ENCODE data around the gene RILP.
"Not testable (repeated sequence)": the region's sequence is repeated elsewhere in the genome, so short reads cannot be mapped to it uniquely, and the experiment has no call there.

The RILP gene

GRCh38 chr17:1673041-1673785 is 23.5 kb upstream of the RILP start:
- H2BK5ac ChIP-seq (ENCODE audit: low read length), result no peak overlapping the region
- H3K27ac ChIP-seq (ENCODE audit: low read depth, low read length), result no peak overlapping the region
- peaks cover 2% of the 10 kb centered on the region for H3K79me2 ChIP-seq (ENCODE audit: control insufficient read depth, insufficient read depth, low read length)
- H3K23ac ChIP-seq (ENCODE audit: low read length), result no peak overlapping the region
- no peak overlapping the region for H3K56ac ChIP-seq (ENCODE audit: low read length)
- no peak overlapping the region for H3K18ac ChIP-seq (ENCODE audit: low read length)
- no peak overlapping the region for H3K4me3 ChIP-seq (ENCODE audit: low read length)
- H3K9ac ChIP-seq (ENCODE audit: low read length), result no peak overlapping the region
- H2AK5ac ChIP-seq (ENCODE audit: low read length), result no peak overlapping the region
- no peaks in the 10 kb centered on the region for H3K4me1 ChIP-seq (ENCODE audit: control insufficient read depth, low read depth, low read length)
- peaks cover 6% of the 10 kb centered on the region for H3K79me1 ChIP-seq (ENCODE audit: low read length)
- no peak overlapping the region for H4K8ac ChIP-seq (ENCODE audit: low read depth, low read length)
- no peak overlapping the region for H3K4me2 ChIP-seq (ENCODE audit: low read length)
- no peak for DNase-seq
- no peak overlapping the region for H3K4ac ChIP-seq (ENCODE audit: low read depth, low read length)
- H3K27me3 ChIP-seq (ENCODE audit: insufficient read depth, low read length, poor library complexity), result no peaks in the 10 kb centered on the region
- no peak overlapping the region for H2BK15ac ChIP-seq (replicated peaks; ENCODE audit: low read depth)
- peaks cover 37% of the 10 kb centered on the region for H3K36me3 ChIP-seq (ENCODE audit: control insufficient read depth, insufficient read depth, low read length)
- no peak overlapping the region for H4K5ac ChIP-seq (ENCODE audit: low read length)
- no CpG with 5 or more reads among the region's 26 CpGs for WGBS (ENCODE audit: extremely low coverage, insufficient coverage, low lambda C conversion rate)
- H2BK120ac ChIP-seq (ENCODE audit: low read depth, low read length), result no peak overlapping the region

- H3K23ac ChIP-seq (ENCODE audit: low read length); H4K5ac ChIP-seq (ENCODE audit: low read length); H3K9ac ChIP-seq (ENCODE audit: low read length); H2BK120ac ChIP-seq (ENCODE audit: low read depth, low read length); H3K79me2 ChIP-seq (ENCODE audit: control insufficient read depth, insufficient read depth, low read length); H3K27me3 ChIP-seq (ENCODE audit: insufficient read depth, low read length, poor library complexity); DNase-seq; H3K27ac ChIP-seq (ENCODE audit: low read depth, low read length); H3K4me2 ChIP-seq (ENCODE audit: low read length); H3K56ac ChIP-seq (ENCODE audit: low read length); H3K4me1 ChIP-seq (ENCODE audit: control insufficient read depth, low read depth, low read length); H2BK15ac ChIP-seq (replicated peaks; ENCODE audit: low read depth); H3K4ac ChIP-seq (ENCODE audit: low read depth, low read length); H2BK5ac ChIP-seq (ENCODE audit: low read length); H3K79me1 ChIP-seq (ENCODE audit: low read length); H3K4me3 ChIP-seq (ENCODE audit: low read length); H3K18ac ChIP-seq (ENCODE audit: low read length); H2AK5ac ChIP-seq (ENCODE audit: low read length); H4K8ac ChIP-seq (ENCODE audit: low read depth, low read length): not testable (repeated sequence)
- peaks cover 37% of the 10 kb centered on the region for H3K36me3 ChIP-seq (ENCODE audit: control insufficient read depth, insufficient read depth, low read length)
- WGBS (ENCODE audit: extremely low coverage, insufficient coverage, low lambda C conversion rate), result no CpG with 5 or more reads among the region's 5 CpGs
Measured at GRCh38 chr17:1663934-1664333, 14.3 kb upstream of the RILP start.

GRCh38 chr17:1661045-1661444 is 11.4 kb upstream of the RILP start:
- Histone ChIP-seq H3K4me3 (ENCODE audit: low read length) (no peak overlapping the region), H3K56ac (ENCODE audit: low read length) (no peak overlapping the region), H2BK15ac (replicated peaks; ENCODE audit: low read depth) (no peak overlapping the region), H3K23ac (ENCODE audit: low read length) (no peak overlapping the region), H3K18ac (ENCODE audit: low read length) (no peak overlapping the region), H4K8ac (ENCODE audit: low read depth, low read length) (no peak overlapping the region), H3K79me2 (ENCODE audit: control insufficient read depth, insufficient read depth, low read length) (no peaks in the 10 kb centered on the region), H3K9ac (ENCODE audit: low read length) (no peak overlapping the region), H3K79me1 (ENCODE audit: low read length) (peaks cover 1% of the 10 kb centered on the region), H2AK5ac (ENCODE audit: low read length) (no peak overlapping the region), H3K27ac (ENCODE audit: low read depth, low read length) (no peak overlapping the region), H3K4me2 (ENCODE audit: low read length) (no peak overlapping the region), H2BK5ac (ENCODE audit: low read length) (no peak overlapping the region), H4K5ac (ENCODE audit: low read length) (no peak overlapping the region), H3K4ac (ENCODE audit: low read depth, low read length) (no peak overlapping the region), H3K36me3 (ENCODE audit: control insufficient read depth, insufficient read depth, low read length) (peaks cover 48% of the 10 kb centered on the region), H2BK120ac (ENCODE audit: low read depth, low read length) (no peak overlapping the region), H3K4me1 (ENCODE audit: control insufficient read depth, low read depth, low read length) (no peaks in the 10 kb centered on the region), H3K27me3 (ENCODE audit: insufficient read depth, low read length, poor library complexity) (no peaks in the 10 kb centered on the region)
- WGBS (ENCODE audit: extremely low coverage, insufficient coverage, low lambda C conversion rate), result no CpG with 5 or more reads among the region's 12 CpGs
- no peak for DNase-seq

GRCh38 chr17:1658100-1658499 is 8.4 kb upstream of the RILP start:
- H3K36me3 ChIP-seq (ENCODE audit: control insufficient read depth, insufficient read depth, low read length), result peaks cover 64% of the 10 kb centered on the region
- no CpG with 5 or more reads among the region's 9 CpGs for WGBS (ENCODE audit: extremely low coverage, insufficient coverage, low lambda C conversion rate)

GRCh38 chr17:1653735-1654134 is 4.1 kb upstream of the RILP start:
- no peak overlapping the region for H2BK120ac ChIP-seq (ENCODE audit: low read depth, low read length)
- H2AK5ac ChIP-seq (ENCODE audit: low read length), result no peak overlapping the region
- H3K18ac ChIP-seq (ENCODE audit: low read length), result no peak overlapping the region
- H2BK5ac ChIP-seq (ENCODE audit: low read length), result no peak overlapping the region
- H3K79me1 ChIP-seq (ENCODE audit: low read length), result peaks cover 1% of the 10 kb centered on the region
- no peak overlapping the region for H3K4me3 ChIP-seq (ENCODE audit: low read length)
- WGBS (ENCODE audit: extremely low coverage, insufficient coverage, low lambda C conversion rate), result no CpG with 5 or more reads among the region's 14 CpGs
- H2BK15ac ChIP-seq (replicated peaks; ENCODE audit: low read depth), result no peak overlapping the region
- H3K4me2 ChIP-seq (ENCODE audit: low read length), result no peak overlapping the region
- H3K27me3 ChIP-seq (ENCODE audit: insufficient read depth, low read length, poor library complexity), result no peaks in the 10 kb centered on the region
- H4K5ac ChIP-seq (ENCODE audit: low read length), result no peak overlapping the region
- no peak overlapping the region for H3K9ac ChIP-seq (ENCODE audit: low read length)
- no peaks in the 10 kb centered on the region for H3K79me2 ChIP-seq (ENCODE audit: control insufficient read depth, insufficient read depth, low read length)
- no peaks in the 10 kb centered on the region for H3K4me1 ChIP-seq (ENCODE audit: control insufficient read depth, low read depth, low read length)
- H3K23ac ChIP-seq (ENCODE audit: low read length), result no peak overlapping the region
- peaks cover 48% of the 10 kb centered on the region for H3K36me3 ChIP-seq (ENCODE audit: control insufficient read depth, insufficient read depth, low read length)
- DNase-seq, result no peak
- no peak overlapping the region for H3K56ac ChIP-seq (ENCODE audit: low read length)
- no peak overlapping the region for H3K27ac ChIP-seq (ENCODE audit: low read depth, low read length)
- no peak overlapping the region for H3K4ac ChIP-seq (ENCODE audit: low read depth, low read length)
- no peak overlapping the region for H4K8ac ChIP-seq (ENCODE audit: low read depth, low read length)

More at GRCh38 chr17:1658100-1658499, 8.4 kb upstream of the RILP start:
- H3K4ac ChIP-seq (ENCODE audit: low read depth, low read length), result no peak overlapping the region
- no peak overlapping the region for H2AK5ac ChIP-seq (ENCODE audit: low read length)
- no peak overlapping the region for H4K8ac ChIP-seq (ENCODE audit: low read depth, low read length)
- H3K27me3 ChIP-seq (ENCODE audit: insufficient read depth, low read length, poor library complexity), result no peaks in the 10 kb centered on the region
- no peak overlapping the region for H3K18ac ChIP-seq (ENCODE audit: low read length)
- no peak overlapping the region for H3K56ac ChIP-seq (ENCODE audit: low read length)
- H4K5ac ChIP-seq (ENCODE audit: low read length), result no peak overlapping the region
- H3K4me1 ChIP-seq (ENCODE audit: control insufficient read depth, low read depth, low read length), result no peaks in the 10 kb centered on the region
- no peak overlapping the region for H3K4me2 ChIP-seq (ENCODE audit: low read length)
- H3K79me2 ChIP-seq (ENCODE audit: control insufficient read depth, insufficient read depth, low read length), result no peaks in the 10 kb centered on the region
- H2BK15ac ChIP-seq (replicated peaks; ENCODE audit: low read depth), result no peak overlapping the region
- no peak overlapping the region for H2BK5ac ChIP-seq (ENCODE audit: low read length)
- no peak overlapping the region for H2BK120ac ChIP-seq (ENCODE audit: low read depth, low read length)
- no peak overlapping the region for H3K4me3 ChIP-seq (ENCODE audit: low read length)
- no peak overlapping the region for H3K9ac ChIP-seq (ENCODE audit: low read length)
- peaks cover 1% of the 10 kb centered on the region for H3K79me1 ChIP-seq (ENCODE audit: low read length)
- no peak overlapping the region for H3K27ac ChIP-seq (ENCODE audit: low read depth, low read length)
- no peak overlapping the region for H3K23ac ChIP-seq (ENCODE audit: low read length)
- DNase-seq, result no peak

- H3K36me3 ChIP-seq (ENCODE audit: control insufficient read depth, insufficient read depth, low read length), result peaks cover 38% of the 10 kb centered on the region
Measured at GRCh38 chr17:1652794-1653193, 3.1 kb upstream of the RILP start.

More at GRCh38 chr17:1652794-1653193, 3.1 kb upstream of the RILP start:
- not testable (repeated sequence) for H3K4ac ChIP-seq (ENCODE audit: low read depth, low read length); H3K9ac ChIP-seq (ENCODE audit: low read length); H3K4me3 ChIP-seq (ENCODE audit: low read length); H3K4me1 ChIP-seq (ENCODE audit: control insufficient read depth, low read depth, low read length); H3K27me3 ChIP-seq (ENCODE audit: insufficient read depth, low read length, poor library complexity); H2BK15ac ChIP-seq (replicated peaks; ENCODE audit: low read depth); H2BK5ac ChIP-seq (ENCODE audit: low read length); H3K79me2 ChIP-seq (ENCODE audit: control insufficient read depth, insufficient read depth, low read length); DNase-seq; H4K8ac ChIP-seq (ENCODE audit: low read depth, low read length); H4K5ac ChIP-seq (ENCODE audit: low read length); H3K79me1 ChIP-seq (ENCODE audit: low read length); H2BK120ac ChIP-seq (ENCODE audit: low read depth, low read length); H3K27ac ChIP-seq (ENCODE audit: low read depth, low read length); H3K4me2 ChIP-seq (ENCODE audit: low read length); H3K56ac ChIP-seq (ENCODE audit: low read length); H2AK5ac ChIP-seq (ENCODE audit: low read length); H3K18ac ChIP-seq (ENCODE audit: low read length); H3K23ac ChIP-seq (ENCODE audit: low read length)
- no CpG with 5 or more reads among the region's 7 CpGs for WGBS (ENCODE audit: extremely low coverage, insufficient coverage, low lambda C conversion rate)

Data from mesendoderm (in vitro differentiated cells).